Heart right ventricle (tissue), 16 donors: ENCODE data around the gene GPR18. TPM values are rescaled to one million over a fixed set of nuclear protein-coding genes. Genes with fewer than 3 reads are reported as not detected.
A peak's percentile ranks its signal among the peaks of the same experiment; 100 is the strongest.

Experiments
- ATAC-seq, 8 donors: fragments of 200-7000 bp; cut with Tn5 transposase; one replicate each; pipeline ENCODE4 v1.9.1; 2020; ENCODE audit warnings: mild to moderate bottlenecking in 8 of 8, moderate library complexity in 8 of 8, moderate number of reproducible peaks in 1 of 8
- DNase-seq, 2 donors: peaks; one replicate each; pipeline ENCODE4 v3.0.0-alpha.2; 2020
- H3K27ac ChIP-seq, 10 donors: fragments of 200-600 bp; sonication (generic) in 2 of 10; one replicate each; pipeline versions ENCODE4 v1.5.0 to v1.8.0; 2020 to 2022; ENCODE audit warnings: mild to moderate bottlenecking in 3 of 10
- H3K27me3 ChIP-seq, 7 donors: fragments of 200-600 bp; one replicate each; pipeline ENCODE4 v1.8.0; 2021 to 2022; ENCODE audit warnings: mild to moderate bottlenecking in 2 of 7
- H3K36me3 ChIP-seq, 9 donors: fragments of 200-600 bp; sonication (generic) in 1 of 9; one replicate each; pipeline versions ENCODE4 v1.5.0 to v1.8.0; 2020 to 2022; ENCODE audit warnings: mild to moderate bottlenecking in 2 of 9
- H3K4me1 ChIP-seq, 9 donors: fragments of 200-600 bp; sonication (generic) in 1 of 9; one replicate each; pipeline versions ENCODE4 v1.5.0 to v1.8.0; 2020 to 2022; ENCODE audit warnings: mild to moderate bottlenecking in 4 of 9
- H3K4me3 ChIP-seq, 10 donors: fragments of 200-600 bp; sonication (generic) in 2 of 10; one replicate each; pipeline versions ENCODE4 v1.5.0 to v1.8.0; 2020 to 2022; ENCODE audit warnings: mild to moderate bottlenecking in 7 of 10, moderate library complexity in 2 of 10
- H3K9me3 ChIP-seq, 11 donors: fragments of 200-600 bp in 10 of 11; sonication (generic) in 2 of 11; one replicate each; pipeline versions ENCODE4 v1.5.0 to v1.8.0; 2013 to 2022; ENCODE audit warnings: mild to moderate bottlenecking in 2 of 11, control low read depth in 1 of 11, moderate library complexity in 1 of 11
- WGBS, 2 donors: extraction: QIAGEN DNeasy Blood & Tissue Kit; methylation state at CpG; one replicate each; pipeline ENCODE4 v1.1.7; 2013; ENCODE audit warnings: inconsistent platforms in 1 of 2; 5-methylcytosine and 5-hydroxymethylcytosine counted together
- intact Hi-C, 10 donors: fragments of 100-400 bp; cut with DNase I; formaldehyde crosslinking; loops; one replicate each; pipeline versions ENCODE4 v1.11.1 to v1.14.2; 2022
- polyA plus RNA-seq, 2 donors: library from polyadenylated mRNA; stranded (reverse); fragments of 200-250 nt; gene quantifications; one replicate each; pipeline ENCODE4 v1.2.3, GENCODE V29; 2013
- total RNA-seq, 10 donors: library from RNA; stranded (reverse); fragmentation: NEBNext Ultra II Directional in 3 of 10; extraction: Animal tissue kit (Norgen Biotek cat#: 25700) in 3 of 10; gene quantifications; one replicate each; pipeline versions ENCODE4 v1.2.1 to v1.2.4, GENCODE V29; 2021 to 2023
- TF ChIP-seq, protein P1 (sequence below), 9 donors: fragments of 200-600 bp; sonication (generic) in 2 of 9; IDR thresholded peaks; one replicate each; pipeline versions ENCODE4 v1.5.0 to v1.8.0; 2021 to 2022; ENCODE audit warnings: antibody characterized with exemption in 9 of 9, mild to moderate bottlenecking in 5 of 9, moderate library complexity in 1 of 9
- donor health status: Arrhythmogenic right ventricular cardiomyopathy.
- donor health status: ischemic (EF 13 %, LVEDD 7.1; RV severe dilation, severe dysfunction).
- donor health status: healthy with polysubstance abuse.
- donor health status: DM: no; HTN: yes; CAD: no.
- donor health status: DM: no; HTN: no; CAD: no.
- donor health status: ischemic (EF 25% LVEDD 6.9; RV normal size, moderate dysfunction).
- donor health status: ischemic (EF 25% LVEDD 5.7; RV mildly dilated, moderate dysfunction).
- donor health status: healthy.
- donor health status: DM: yes; HTN: yes; CAD: no.
- donor health status: Ischemic cardiomyopathy.
- donor health status: ischemic (EF 35%, LVEDD 5.7; RV mildly dilated, moderate dysfunction).
- donor health status: nonischemic (EF 11% LVEDD 7.7; RV severe dilation, severe dysfunction).
- donor health status: DM: yes; HTN: yes; CAD: no.
- donor health status: PGD.
- donor health status: ischemic (EF 29% LVEDD 5.4; RV normal size, mild dysfunction).
- donor health status: nonischemic (EF 23%, LVEDD 6.1; RV moderate dilation, normal function).

GPR18 gene
- total and polyA plus RNA-seq, 12 donors: 0.95 TPM; not detected in 11

DNA sequence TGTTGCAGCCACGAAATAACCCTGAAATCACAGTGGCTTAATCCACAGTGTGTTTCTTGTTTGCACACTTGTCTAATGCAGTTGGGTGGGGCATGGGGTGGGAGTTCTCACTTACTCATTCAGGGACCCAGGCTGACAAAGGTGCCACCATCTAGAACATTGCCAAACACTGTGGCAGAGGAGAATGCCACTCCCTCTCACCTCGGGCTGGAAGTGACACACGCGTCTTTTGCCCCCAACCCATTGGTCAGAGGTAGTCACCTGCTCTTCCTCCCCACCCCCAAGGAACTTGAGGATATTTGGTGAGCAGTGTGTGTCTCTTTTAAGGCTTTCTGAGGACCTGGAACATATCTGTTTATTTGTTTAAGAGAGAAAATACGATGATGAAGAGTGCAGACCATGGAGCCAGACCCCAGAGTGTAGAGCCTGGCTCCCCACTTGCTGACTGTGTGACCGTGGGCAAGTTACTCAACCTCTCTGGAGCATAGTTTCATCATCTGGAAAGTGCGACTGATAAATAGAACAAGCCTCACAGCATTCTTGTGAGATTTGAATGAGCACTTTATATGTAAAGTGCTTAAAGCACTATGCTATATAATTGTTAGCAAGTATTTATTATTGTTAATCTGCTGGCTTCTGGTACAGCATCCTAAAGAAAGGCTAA is 31.6 kb upstream of the GPR18 start:
- intact Hi-C loops: no loop called here
- no peak overlapping the region for H3K4me3 ChIP-seq
- no peaks in the 10 kb centered on the region for H3K9me3 ChIP-seq
- H3K27me3 ChIP-seq: no peaks in the 10 kb centered on the region
- WGBS, 2 donors: 91% methylated on average over 7 of the region's 7 CpGs
- TF ChIP-seq, protein P1, sequence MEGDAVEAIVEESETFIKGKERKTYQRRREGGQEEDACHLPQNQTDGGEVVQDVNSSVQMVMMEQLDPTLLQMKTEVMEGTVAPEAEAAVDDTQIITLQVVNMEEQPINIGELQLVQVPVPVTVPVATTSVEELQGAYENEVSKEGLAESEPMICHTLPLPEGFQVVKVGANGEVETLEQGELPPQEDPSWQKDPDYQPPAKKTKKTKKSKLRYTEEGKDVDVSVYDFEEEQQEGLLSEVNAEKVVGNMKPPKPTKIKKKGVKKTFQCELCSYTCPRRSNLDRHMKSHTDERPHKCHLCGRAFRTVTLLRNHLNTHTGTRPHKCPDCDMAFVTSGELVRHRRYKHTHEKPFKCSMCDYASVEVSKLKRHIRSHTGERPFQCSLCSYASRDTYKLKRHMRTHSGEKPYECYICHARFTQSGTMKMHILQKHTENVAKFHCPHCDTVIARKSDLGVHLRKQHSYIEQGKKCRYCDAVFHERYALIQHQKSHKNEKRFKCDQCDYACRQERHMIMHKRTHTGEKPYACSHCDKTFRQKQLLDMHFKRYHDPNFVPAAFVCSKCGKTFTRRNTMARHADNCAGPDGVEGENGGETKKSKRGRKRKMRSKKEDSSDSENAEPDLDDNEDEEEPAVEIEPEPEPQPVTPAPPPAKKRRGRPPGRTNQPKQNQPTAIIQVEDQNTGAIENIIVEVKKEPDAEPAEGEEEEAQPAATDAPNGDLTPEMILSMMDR (IDR thresholded peaks at IDR 0.05): no peak
- H3K27ac ChIP-seq: peak overlapping the region in 1 of 10 donors; percentile 41
- DNase-seq (no peak), ATAC-seq (no peak)
- peaks cover 4 to 78% (median 36%) of the 10 kb centered on the region in 9 donors for H3K4me1 ChIP-seq
- peaks cover 0 to 11% (median 0%) of the 10 kb centered on the region in 9 donors for H3K36me3 ChIP-seq

DNA sequence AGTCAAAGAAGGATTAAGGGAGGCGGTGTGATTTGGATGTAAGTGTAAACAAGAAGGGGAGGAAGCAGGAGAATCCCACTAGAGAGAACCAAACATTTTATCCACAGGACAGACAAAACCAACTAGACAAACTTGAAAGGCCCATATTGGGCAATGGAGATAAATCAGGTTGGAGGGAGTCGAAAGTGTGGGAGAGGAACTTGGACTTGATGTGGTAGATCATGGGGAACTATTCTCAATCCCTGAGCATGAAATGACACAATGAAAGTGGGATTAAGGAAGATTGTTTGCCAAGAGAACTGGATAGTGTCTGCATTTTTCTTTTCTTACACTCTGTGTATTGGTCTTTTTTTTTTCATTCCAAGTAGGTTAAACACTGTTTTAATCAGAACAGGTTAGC is 31.1 kb upstream of the GPR18 start:
- Histone ChIP-seq H3K4me3 (no peak overlapping the region), H3K27me3 (no peaks in the 10 kb centered on the region), H3K36me3 (peaks cover 0 to 11% (median 0%) of the 10 kb centered on the region in 9 donors), H3K27ac (peak overlapping the region in 1 of 10 donors; percentile 48), H3K4me1 (peaks cover 4 to 78% (median 36%) of the 10 kb centered on the region in 9 donors), H3K9me3 (no peaks in the 10 kb centered on the region)
- no peak for DNase-seq
- intact Hi-C loops: no loop called here
- WGBS, 2 donors: 95 to 97% methylated on average over 2 of the region's 2 CpGs
- TF ChIP-seq, protein P1 (IDR thresholded peaks at IDR 0.05): no peak
- ATAC-seq: no peak

DNA sequence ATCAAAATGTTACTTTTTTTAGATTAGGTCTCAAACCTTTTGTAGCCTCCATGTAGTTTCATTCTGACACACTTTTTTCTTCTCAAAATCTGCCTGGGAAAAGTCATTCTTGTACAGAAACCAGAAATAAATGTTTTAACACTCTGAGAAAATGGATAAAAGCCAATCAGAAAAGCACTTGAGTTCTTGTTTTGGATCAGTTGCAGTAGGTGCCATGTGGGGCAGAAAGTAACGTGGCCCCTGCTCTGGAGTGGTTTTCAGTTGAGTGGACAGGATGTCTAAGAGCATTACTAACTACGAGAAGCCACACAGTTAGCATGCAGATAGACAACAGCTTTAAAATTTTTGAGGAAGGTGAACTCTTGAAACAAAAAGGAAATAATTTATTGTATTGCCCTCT is 29.9 kb upstream of the GPR18 start:
- Histone ChIP-seq H3K27me3 (no peaks in the 10 kb centered on the region), H3K36me3 (peaks cover 0 to 9% (median 0%) of the 10 kb centered on the region in 9 donors), H3K4me3 (no peak overlapping the region), H3K27ac (peak overlapping the region in 7 of 10 donors; percentile 7 to 82 (median 19)), H3K9me3 (no peaks in the 10 kb centered on the region), H3K4me1 (peaks cover 4 to 80% (median 45%) of the 10 kb centered on the region in 9 donors)
- DNase-seq (no peak), ATAC-seq (peak in 4 of 8 donors; percentile 18 to 50 (median 46))
- intact Hi-C loops: no loop called here
- TF ChIP-seq, protein P1 (IDR thresholded peaks at IDR 0.05): no peak
- WGBS, 2 donors: 33 to 50% methylated on average over 2 of the region's 2 CpGs

DNA sequence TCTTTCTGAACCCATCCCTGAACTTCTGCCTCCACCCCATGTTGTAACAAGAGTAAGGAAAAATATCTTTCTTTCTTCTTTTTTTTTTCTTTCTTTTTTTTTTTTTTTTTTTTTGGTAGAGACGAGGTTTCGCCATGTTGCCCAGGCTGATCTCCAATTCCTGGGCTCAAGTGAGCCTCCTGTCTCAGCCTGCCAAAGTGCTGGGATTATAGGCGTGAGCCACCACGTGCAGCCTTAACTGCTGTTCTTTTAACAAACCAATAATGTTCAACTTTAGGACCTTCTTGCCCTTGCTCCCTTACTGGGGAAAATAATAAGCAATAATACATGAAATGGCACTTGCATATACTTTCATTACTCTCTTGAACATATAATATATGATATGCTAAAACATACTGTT is 29.4 kb upstream of the GPR18 start:
- Histone ChIP-seq H3K4me1 (peaks cover 4 to 81% (median 50%) of the 10 kb centered on the region in 9 donors), H3K27me3 (no peaks in the 10 kb centered on the region), H3K27ac (peak overlapping the region in 6 of 10 donors; percentile 7 to 82 (median 34)), H3K9me3 (no peaks in the 10 kb centered on the region), H3K36me3 (peaks cover 0 to 6% (median 0%) of the 10 kb centered on the region in 9 donors), H3K4me3 (no peak overlapping the region)
- TF ChIP-seq, protein P1 (IDR thresholded peaks at IDR 0.05): no peak
- ATAC-seq: no peak
- DNase-seq: no peak
- 54 to 58% methylated on average over 4 of the region's 4 CpGs for WGBS, 2 donors
- intact Hi-C loops: no loop called here
